Esophagus squamous epithelium (tissue), 5 donors: Measurements from ENCODE around the gene KSR1. TPM values are rescaled to one million over a fixed set of nuclear protein-coding genes. Genes with fewer than 3 reads are reported as not detected.
"Not testable (repeated sequence)": the region's sequence is repeated elsewhere in the genome, so short reads cannot be mapped to it uniquely, and the experiment has no call there.

Source experiments
- DNase-seq: peaks from one replicate; lab custom pipeline; 2025; lab: John Stamatoyannopoulos, UW
- H3K27ac ChIP-seq, 4 donors: fragments of 200-600 bp; sonication (generic); one replicate each; pipeline ENCODE4 v1.5.1; 2016 to 2019; ENCODE audit warnings: mild to moderate bottlenecking in 1 of 4
- H3K27me3 ChIP-seq, 4 donors: fragments of 200-600 bp; sonication (generic); 1 replicate in 3 of 4; 2 replicates in 1 of 4; pipeline versions ENCODE4 v1.5.1 to v1.6.0; 2017 to 2021; ENCODE audit warnings: antibody characterized with exemption in 1 of 4
- H3K36me3 ChIP-seq, 3 donors: fragments of 200-600 bp; sonication (generic); one replicate each; pipeline ENCODE4 v1.5.1; 2016 to 2019
- H3K4me1 ChIP-seq, 3 donors: fragments of 200-600 bp; sonication (generic); one replicate each; pipeline ENCODE4 v1.5.1; 2017 to 2019
- H3K4me3 ChIP-seq, 4 donors: fragments of 200-600 bp; sonication (generic); 1 replicate in 3 of 4; 2 replicates in 1 of 4; pipeline ENCODE4 v1.5.1; 2016 to 2019; ENCODE audit warnings: mild to moderate bottlenecking in 2 of 4, moderate library complexity in 1 of 4
- H3K9me3 ChIP-seq, 3 donors: fragments of 200-600 bp; sonication (generic); one replicate each; pipeline ENCODE4 v1.5.1; 2016 to 2019
- POLR2A ChIP-seq, 4 donors: fragments of 450-650 bp; IDR thresholded peaks; one replicate each; pipeline ENCODE4 v1.6.1; 2017; ENCODE audit warnings: antibody characterized with exemption in 4 of 4, mild to moderate bottlenecking in 4 of 4, moderate library complexity in 3 of 4
- WGBS, 2 donors: methylation state at CpG; one replicate each; pipeline ENCODE4 v1.1.5; 2018; 5-methylcytosine and 5-hydroxymethylcytosine counted together
- intact Hi-C: fragments of 100-400 bp; cut with DNase I; formaldehyde crosslinking; loops from one replicate; pipeline ENCODE4 v1.15.0; 2022
- total RNA-seq, 4 donors: library from RNA; depleted of rRNA; stranded (reverse); fragments of >200 nt; gene quantifications; one replicate each; pipeline ENCODE4 v1.1.0, GENCODE V29; 2016
- TF ChIP-seq, protein P1 (sequence below), 6 experiments: fragments of 450-650 bp in 4 of 6; fragments of 200-600 bp in 2 of 6; sonication (generic) in 2 of 6; IDR thresholded peaks; one replicate each; pipeline ENCODE4 v1.5.1; 2016 to 2019; ENCODE audit warnings: antibody characterized with exemption in 6 of 6, mild to moderate bottlenecking in 4 of 6, moderate library complexity in 4 of 6
- donor health status: DM: yes; HTN: yes; CAD: no.

The KSR1 gene
- total RNA-seq, 4 donors from 2014 or later = 22.3 to 32.4 (median 31.0) TPM

DNA sequence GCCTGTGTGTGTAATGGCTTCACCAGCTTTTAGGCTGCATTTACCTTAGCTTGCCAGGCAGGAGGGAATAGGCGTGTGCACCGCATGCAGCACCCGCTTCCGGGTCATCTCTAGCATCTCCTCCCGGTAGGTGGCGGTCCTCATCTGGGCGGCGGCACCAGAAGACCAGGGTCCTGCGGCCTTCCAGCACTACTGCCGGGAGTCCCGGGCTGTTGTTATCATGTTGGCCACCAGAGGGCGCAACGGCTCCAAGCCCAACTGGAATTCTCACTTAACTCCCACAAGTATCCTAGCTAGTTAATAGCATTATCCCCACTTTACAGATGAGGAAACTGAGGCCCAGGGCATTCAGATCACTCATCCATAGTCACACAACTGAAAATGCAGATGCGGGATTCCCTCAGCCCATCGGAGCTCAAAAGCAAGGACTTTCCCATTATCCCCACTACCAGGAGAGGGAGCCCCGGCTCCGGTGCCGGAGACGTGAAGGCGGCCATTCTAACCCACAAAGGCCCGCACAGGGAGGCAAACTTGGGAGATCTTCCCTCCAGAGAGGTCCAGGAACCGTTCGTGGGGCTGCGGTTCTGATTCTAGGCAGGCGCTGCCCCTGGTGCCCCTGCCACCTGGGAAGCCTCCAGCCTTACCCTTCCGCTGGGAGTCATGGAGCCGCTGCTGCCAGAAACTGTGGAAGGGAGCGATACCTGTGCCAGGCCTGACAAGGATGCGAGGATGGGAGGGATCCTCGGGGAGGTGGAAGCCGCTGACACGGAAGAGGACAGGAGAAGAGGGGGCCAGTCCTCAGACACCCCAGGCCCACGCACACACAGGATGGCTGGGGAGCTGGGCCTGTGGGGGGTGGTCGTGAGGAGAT lies 198.6 kb downstream of the KSR1 start:
- Histone ChIP-seq H3K36me3 (no peaks in the 10 kb centered on the region), H3K27ac (no peak overlapping the region), H3K9me3 (no peaks in the 10 kb centered on the region), H3K27me3 (peaks cover 0 to 11% (median 0%) of the 10 kb centered on the region in 4 donors), H3K4me1 (no peaks in the 10 kb centered on the region), H3K4me3 (no peak overlapping the region)
- DNase-seq = no peak
- TF ChIP-seq, protein P1, sequence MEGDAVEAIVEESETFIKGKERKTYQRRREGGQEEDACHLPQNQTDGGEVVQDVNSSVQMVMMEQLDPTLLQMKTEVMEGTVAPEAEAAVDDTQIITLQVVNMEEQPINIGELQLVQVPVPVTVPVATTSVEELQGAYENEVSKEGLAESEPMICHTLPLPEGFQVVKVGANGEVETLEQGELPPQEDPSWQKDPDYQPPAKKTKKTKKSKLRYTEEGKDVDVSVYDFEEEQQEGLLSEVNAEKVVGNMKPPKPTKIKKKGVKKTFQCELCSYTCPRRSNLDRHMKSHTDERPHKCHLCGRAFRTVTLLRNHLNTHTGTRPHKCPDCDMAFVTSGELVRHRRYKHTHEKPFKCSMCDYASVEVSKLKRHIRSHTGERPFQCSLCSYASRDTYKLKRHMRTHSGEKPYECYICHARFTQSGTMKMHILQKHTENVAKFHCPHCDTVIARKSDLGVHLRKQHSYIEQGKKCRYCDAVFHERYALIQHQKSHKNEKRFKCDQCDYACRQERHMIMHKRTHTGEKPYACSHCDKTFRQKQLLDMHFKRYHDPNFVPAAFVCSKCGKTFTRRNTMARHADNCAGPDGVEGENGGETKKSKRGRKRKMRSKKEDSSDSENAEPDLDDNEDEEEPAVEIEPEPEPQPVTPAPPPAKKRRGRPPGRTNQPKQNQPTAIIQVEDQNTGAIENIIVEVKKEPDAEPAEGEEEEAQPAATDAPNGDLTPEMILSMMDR (IDR thresholded peaks at IDR 0.05) = peak; percentile 84 to 97 (median 90)
- TF ChIP-seq POLR2A (IDR thresholded peaks at IDR 0.05) = no peak
- intact Hi-C loops = loop anchor here (5.0 to 10.0 kb wide), 2 partner anchors 102 to 300 kb away; no protein-coding TSS in a partner anchor
- WGBS, 2 donors = 50 to 68% methylated on average over 10 to 11 of the region's 34 CpGs

DNA sequence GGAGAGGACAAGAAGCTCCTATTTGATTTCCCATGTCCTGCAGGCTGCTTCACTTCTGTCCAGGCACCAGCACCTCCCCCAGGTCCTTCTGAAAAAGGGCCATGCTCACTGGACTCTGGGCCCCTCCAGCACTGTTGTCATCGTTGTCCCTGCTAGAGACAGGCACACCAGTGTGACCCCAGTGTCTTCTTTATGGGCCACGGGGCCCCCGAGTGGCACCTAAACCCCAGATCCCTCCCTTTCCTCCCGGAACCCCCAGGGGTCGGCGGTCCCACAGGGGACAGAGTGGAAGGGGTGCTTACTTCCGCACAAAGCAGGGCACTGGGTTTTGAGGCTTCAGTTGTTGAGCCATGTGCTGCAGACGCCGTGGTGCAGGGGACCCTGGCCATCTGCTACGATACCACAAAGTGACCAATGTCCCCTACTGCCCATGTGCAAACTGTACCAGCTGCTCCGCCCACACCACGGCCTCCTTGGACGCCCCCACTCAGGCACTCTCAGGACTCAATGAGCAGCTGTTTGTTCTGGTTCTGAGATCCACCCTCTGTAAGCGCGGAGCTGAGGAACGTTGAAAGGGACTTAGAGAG lies 199.4 kb downstream of the KSR1 start:
- WGBS, 2 donors = 70 to 80% methylated on average over 2 to 6 of the region's 16 CpGs
- intact Hi-C loops = loop anchor here (5.0 to 10.0 kb wide), 2 partner anchors 102 to 301 kb away; no protein-coding TSS in a partner anchor

DNA sequence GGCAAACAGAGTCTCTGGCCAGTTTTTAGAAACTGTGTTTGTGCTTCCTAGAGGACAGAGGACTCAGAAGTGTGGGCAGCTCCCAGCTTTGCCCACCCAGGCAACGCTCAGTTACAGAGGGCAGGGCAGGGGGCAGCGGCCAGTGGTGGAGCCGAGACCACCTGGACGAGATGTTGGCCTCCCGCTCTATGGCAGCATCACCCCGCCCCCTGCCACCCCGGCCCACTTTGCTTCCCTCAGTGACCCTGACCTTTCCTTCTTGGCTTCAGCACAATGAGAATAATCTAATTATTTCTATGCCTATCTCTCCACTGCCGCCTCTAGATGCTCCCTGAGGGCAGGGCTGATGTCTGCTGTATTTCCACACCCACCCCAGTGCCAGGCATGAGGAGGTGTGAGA lies 200.4 kb downstream of the KSR1 start:
- H3K4me3 ChIP-seq, H3K9me3 ChIP-seq, DNase-seq, H3K4me1 ChIP-seq, H3K27ac ChIP-seq, H3K36me3 ChIP-seq: not testable (repeated sequence)
- peaks cover 0 to 11% (median 0%) of the 10 kb centered on the region in 4 donors for H3K27me3 ChIP-seq
- WGBS, 2 donors = 75% methylated on average over 5 of the region's 8 CpGs; no CpG with 5 or more reads in 1 of the 2 donors
- intact Hi-C loops = loop anchor here (5.0 to 10.0 kb wide), 2 partner anchors 101 to 302 kb away; no protein-coding TSS in a partner anchor

More for the DNA sequence above, 199.4 kb downstream of the KSR1 start:
- peaks cover 0 to 11% (median 0%) of the 10 kb centered on the region in 4 donors for H3K27me3 ChIP-seq
- not testable (repeated sequence) for H3K9me3 ChIP-seq, H3K4me1 ChIP-seq, H3K36me3 ChIP-seq, H3K27ac ChIP-seq, DNase-seq, H3K4me3 ChIP-seq

DNA sequence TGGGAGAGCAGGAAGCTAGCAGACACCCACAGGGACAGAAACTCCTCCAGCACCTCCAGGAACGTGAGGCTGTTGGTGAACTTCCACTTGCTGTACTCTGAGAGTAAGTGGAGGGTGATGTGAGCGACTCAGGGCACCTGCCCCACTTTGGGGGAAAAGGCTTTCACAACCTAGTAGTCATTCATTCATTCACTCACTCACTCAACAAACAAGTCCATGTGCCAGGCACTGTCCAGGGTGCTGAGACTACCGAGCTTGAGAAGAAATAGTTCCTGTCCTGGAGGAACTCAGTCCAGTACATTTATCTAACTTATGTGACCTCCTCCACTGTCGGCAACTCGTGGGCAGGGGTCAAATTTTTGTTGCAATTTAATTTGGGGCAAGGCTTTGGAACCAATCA lies 201.4 kb downstream of the KSR1 start:
- DNase-seq = no peak
- WGBS, 2 donors = 41 to 53% methylated on average over 4 to 5 of the region's 5 CpGs
- H3K4me3 ChIP-seq = no peak overlapping the region
- intact Hi-C loops = loop anchor here (5.0 to 10.0 kb wide), 2 partner anchors 100 to 303 kb away; no protein-coding TSS in a partner anchor
- peaks cover 0 to 16% (median 0%) of the 10 kb centered on the region in 4 donors for H3K27me3 ChIP-seq
- no peaks in the 10 kb centered on the region for H3K9me3 ChIP-seq
- TF ChIP-seq POLR2A (IDR thresholded peaks at IDR 0.05) = no peak
- TF ChIP-seq, protein P1 (IDR thresholded peaks at IDR 0.05) = no peak
- H3K36me3 ChIP-seq = no peaks in the 10 kb centered on the region
- no peaks in the 10 kb centered on the region for H3K4me1 ChIP-seq
- H3K27ac ChIP-seq = no peak overlapping the region

DNA sequence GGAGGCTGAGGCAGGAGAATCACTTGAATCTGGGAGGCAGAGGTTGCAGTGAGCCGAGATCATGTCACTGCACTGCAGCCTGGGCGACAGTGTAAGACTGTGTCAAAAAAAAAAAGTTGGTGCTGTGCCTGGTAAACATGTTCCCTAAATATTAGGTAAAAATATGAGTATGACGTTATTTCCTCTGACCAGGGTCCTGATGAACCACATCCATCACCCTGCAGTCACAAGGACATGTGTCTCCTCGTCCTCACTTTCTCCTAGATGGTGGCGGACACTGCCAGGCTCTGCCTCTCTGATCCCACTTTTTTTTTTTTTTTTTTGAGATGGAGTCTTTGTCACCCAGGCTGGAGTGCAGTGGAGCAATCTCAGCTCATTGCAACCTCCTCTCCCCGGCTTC lies 203.4 kb downstream of the KSR1 start:
- TF ChIP-seq, protein P1 (IDR thresholded peaks at IDR 0.05) = no peak
- TF ChIP-seq POLR2A (IDR thresholded peaks at IDR 0.05) = no peak
- Histone ChIP-seq H3K4me3 (no peak overlapping the region), H3K9me3 (no peaks in the 10 kb centered on the region), H3K27ac (no peak overlapping the region), H3K27me3 (peaks cover 0 to 17% (median 0%) of the 10 kb centered on the region in 4 donors), H3K36me3 (no peaks in the 10 kb centered on the region), H3K4me1 (no peaks in the 10 kb centered on the region)
- intact Hi-C loops = loop anchor here (5.0 to 10.0 kb wide), 2 partner anchors 98 to 305 kb away; no protein-coding TSS in a partner anchor
- no peak for DNase-seq
- WGBS, 2 donors = 78 to 80% methylated on average over 6 of the region's 6 CpGs
